Measurements from ENCODE around the gene ANXA3. TPM values are rescaled to one million over a fixed set of nuclear protein-coding genes. Genes with fewer than 3 reads are reported as not detected.

The ANXA3 gene
- total RNA-seq, 1 experiment from 2014 or later: 102 TPM

DNA sequence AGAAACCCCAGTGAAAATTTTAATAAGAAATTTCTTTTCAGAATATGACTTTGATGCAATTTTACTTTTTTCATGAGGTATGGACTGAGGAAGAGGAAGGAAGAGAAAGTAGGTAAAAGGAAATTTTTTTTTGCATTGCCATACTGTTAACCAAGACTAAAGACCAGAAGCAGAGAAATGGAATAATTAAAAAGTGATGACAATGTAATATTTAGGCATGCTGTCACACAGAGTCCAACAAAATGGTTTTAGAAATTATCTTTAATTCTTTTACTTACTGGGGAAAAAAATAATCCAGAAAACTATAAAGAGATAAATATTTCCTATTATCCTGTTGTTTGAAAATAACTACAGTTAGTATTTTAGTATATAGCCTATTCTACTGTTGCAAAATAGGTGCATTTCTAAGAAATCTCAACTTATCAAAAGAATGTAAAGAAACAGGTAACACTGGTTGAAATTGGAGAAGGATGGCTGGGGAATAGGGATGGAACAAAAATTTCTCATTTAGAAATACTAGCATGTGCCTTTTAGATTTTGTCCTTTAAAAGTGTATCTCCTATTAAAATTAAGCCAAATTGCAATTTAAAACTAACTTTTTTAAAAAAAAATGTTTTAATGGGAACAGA lies 92.6 kb downstream of the ANXA3 start:
- no peak for DNase-seq (ENCODE audit: low read depth)

DNA sequence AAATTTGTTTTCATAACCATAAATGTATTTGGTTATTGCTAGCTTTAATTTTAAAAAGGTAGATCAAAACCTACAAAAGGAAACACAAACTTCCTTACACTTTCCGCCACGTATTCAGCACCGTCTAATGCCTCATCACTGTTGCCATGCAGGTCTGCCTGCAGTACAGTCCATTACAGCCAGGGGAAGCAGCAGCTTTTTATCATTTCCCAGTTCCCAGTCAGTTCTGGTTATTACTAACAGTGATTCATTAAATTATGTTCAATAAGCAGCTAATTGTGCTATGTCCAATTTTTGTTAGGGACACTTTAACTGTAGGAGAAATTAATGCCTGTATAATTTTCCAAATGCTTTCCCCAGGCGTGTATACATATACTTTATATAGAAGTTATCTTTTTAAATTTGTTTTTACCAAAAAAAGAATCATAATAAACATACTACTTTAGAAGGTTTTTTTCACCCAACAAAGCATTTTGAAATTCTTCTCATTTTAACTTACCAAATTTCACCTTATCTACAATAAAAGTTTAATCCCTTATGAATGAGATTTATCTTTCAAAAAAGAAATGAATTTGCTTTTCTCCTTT lies 93.3 kb downstream of the ANXA3 start:
- DNase-seq (ENCODE audit: low read depth): peak; percentile 77

DNA sequence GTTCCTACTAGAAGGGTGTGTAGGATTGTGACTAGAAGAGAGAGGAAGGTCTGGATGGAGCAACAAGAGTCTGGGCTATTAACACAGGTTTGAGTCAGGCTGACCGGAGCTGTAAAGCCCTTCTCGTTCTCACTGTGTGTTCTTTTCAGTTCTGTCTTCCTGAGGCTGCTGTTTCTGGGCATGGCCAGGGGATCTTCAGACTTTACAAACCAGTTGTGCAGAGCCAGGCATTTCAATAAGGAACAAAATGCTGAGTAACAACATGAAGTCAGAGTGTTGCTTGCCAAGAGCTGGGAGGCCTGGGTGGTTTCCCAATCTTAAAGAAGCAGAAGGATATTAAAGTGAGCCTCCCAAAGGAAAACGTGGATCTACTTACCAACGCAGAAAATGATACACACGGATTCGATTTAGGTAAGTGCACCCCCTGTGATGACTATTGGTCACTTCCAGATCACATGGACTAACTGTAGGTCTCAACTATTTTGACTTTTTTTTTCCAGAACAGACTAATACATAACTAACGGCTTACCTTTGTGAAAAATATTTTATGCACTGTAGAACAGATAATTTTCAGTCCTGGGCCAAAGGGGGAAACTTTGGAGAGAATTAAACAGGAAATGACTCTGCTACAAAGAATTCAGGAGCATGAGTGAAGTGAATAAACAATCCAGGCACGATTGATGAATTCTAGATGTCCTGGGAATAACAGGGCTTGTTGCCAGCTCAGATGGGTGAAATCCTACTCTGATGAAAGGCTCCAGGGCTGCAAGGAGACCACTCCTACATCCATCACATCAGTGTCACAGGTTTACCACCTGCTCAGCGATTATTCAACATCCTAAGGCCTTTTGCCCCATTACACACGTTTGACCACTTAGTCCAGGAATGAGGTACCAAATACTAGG lies 94.5 kb downstream of the ANXA3 start:
- DNase-seq (ENCODE audit: low read depth): peak; percentile 92

DNA sequence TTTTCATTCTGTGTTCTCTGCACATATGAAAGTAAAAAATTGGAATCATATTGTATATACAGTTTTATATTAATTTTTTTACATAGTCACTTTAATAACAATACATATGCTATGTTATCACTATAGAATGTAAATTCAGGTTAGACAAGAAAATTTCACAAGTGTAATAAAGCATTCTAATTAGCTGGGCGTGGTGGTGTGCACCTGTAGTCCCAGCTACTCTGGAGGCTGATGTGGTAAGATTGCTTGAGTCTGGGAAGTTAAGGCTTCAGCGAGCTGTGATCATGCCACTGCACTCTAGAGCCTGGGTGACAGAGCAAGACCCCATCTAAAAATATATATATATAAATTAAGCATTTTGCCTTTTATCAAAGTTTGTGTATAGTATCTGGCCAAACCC lies 95.7 kb downstream of the ANXA3 start:
- DNase-seq (ENCODE audit: low read depth): no peak

DNA sequence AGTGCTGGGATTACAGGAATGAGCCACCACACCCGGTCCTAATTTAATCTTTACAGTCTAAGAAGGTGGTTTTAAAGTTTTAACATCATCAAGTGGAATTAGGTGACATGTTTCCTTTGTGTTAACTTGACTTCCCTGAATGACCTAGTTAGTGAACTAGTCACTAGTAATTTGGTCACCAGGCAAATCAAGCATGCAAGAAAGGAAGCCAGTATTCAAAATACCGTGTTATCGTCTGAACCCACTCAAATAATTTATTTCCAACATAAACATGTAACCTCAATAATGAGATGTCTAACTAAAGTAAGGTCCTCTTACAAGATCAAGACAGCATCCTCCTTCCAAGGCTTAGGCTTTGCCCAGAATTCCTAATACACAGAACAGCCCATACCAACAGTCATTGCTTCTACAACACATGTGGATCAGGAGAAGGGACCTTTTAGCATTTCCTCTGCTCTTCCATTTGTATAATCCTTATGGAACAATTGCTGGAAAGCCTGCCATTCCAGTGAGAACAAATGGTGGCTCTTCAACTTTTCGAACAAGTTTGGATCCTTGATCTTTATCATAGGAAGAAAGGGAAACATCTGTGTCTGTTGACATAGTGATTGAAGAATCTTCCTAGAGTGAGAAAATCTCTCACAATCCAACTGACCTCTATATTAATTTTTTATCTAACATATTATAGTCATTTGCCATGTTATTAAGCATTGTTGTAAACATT lies 97.2 kb downstream of the ANXA3 start:
- DNase-seq (ENCODE audit: low read depth): no peak

DNA sequence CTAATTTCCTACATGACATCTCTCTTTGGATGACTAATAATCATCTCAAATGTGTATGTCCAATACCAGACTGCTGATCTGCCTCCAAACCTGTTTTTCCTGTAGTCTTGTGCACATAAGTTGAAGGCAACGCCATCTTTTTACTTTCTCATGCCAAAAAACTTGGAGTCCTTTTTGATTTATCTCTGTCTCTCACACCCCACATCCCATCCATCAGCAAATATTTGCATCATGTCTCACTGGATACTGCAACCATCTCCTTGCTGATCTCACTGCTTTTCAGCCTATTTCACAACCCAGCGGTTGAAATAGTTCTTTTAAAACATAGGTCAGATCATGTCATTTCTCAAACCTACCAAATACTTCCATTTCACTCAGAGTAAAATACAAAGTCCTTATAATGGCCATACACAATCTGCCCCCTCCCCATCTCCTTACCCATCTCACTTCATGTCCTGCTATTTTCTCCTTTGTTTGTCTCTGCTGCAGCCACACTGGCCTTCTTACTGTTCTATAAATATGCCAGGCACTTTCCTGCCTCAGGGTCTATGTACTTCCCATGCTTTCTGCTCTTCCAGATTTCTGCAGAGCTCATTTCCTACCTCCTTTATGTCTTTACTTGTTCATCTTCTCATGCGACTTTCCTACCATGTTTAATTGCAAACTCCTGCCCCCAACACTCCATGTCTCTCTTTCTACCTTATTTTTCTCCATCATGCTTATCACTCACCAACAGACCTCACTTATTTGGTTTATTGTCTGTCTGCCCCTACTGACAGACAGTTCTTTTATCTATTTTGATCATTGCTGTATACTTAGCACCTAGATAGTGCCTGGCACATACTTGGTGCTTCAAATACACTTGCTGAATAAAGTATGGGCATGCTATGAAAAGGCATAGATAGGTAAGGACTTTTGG lies 98.8 kb downstream of the ANXA3 start:
- DNase-seq (ENCODE audit: low read depth): peak; percentile 62

DNA sequence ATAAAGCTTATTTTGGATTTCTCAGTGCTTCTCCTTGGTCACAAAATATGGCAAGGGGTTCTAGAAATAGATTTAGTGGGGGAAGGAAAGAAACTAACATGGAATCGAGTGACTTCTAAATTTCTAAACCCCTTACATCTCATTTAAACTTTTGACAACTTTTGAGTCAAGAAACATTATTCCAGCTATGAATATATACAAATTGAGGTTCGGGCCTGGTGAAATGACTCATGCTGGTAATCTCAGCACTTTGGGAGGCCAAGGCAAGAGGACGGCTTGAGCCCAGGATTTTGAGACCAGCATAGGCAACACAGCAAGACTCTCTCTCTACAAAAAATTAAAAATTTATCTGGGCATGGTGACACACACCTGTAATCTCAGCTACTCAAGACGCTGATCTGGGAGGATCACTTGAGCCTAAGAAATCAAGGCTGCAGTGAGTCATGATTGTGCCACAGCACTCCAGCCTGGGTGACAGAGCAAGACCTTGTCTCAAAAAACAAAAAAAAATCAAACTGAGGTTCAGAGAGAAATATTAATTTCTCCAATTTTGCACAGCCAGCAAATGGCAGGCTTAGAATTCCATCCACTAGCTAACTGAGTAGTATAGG lies 99.8 kb downstream of the ANXA3 start:
- no peak for DNase-seq (ENCODE audit: low read depth)

DNA sequence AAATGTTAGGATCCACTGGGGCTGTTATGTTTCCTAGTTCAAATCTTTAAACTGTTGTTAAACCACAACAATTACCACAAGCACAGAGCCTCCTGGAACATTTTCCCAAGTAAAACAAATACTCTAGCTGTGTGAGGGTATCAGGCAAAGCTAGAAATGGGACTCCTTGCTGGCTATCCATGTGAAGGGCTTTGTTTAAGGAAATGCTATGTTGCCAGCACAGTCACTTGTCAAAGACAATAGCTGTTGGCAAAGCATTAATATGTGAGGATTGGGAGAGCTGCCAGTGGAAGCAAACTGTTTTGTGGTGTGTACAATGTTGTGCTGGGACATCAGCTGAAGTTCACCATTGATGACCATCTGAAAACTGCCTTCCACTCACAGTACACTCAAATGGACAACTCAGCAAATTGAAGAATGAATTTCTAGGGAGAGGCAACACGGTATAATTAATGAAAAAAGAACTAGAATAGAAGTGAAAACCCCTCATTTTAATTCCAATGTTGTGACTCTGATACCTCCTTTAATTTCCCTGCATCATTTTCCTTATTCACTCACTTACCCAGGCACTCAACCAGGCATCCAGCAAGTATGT lies 100.8 kb downstream of the ANXA3 start:
- DNase-seq (ENCODE audit: low read depth): no peak

DNA sequence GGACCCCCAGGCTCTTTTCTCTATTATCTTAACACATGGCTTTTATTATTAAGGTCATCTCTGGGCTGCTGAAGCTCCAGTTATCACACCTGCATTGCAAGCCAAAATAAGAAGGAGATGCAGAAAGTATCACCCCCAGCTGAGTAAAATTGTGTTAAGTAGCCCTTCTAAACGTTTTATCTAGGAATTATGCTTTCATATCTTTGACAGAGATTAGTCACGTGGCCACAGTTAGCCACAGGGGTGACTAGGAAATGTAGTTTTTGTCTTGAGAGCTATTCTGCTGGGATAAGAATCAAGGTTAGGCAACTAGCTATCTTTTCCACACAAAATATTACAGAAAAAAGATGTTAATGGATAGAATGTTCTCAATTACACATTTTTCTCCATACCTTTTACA lies 102.1 kb downstream of the ANXA3 start:
- no peak for DNase-seq (ENCODE audit: low read depth)

DNA sequence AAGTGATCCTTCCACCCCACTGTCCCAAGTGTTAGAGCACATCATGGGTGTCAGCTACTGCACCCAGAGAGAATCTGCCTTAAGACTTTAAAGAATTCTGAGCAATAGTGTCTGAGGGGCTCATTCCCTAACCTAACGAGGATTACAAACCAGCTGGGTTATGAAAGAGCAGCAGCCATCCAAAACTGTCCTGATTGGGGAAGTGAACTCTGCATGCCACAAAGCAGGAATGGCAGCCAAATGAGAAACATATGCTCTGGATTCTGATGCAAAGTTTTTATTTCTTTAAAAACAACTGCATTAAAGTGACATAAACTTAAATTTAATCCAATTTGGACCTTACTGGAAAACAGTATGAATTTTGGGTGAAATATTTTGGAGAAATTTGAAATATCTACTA lies 103.2 kb downstream of the ANXA3 start:
- DNase-seq (ENCODE audit: low read depth): no peak

DNA sequence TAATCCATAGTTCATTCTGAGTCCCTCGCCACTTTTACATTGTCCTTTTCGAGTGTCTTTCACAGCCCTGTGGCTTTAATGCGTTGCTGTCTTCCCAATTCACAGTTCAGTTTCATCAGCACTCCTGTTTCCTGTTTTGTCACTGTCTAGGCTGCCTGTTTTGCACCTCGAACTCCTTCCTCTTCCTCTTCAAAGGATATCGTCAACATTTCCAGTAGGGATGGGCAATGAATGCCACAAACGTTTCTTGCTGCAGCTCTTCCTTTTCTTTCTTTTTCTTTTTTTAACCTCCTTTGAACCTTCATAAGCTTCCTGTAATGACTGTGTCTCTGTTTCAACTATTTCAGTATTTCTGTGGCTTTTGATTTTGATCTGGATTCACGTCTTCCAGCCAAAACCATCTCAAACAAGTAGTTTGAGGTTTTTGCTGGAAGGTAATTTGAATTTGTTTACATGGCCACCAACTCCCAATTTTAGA lies 105.4 kb downstream of the ANXA3 start:
- peak; percentile 36 for DNase-seq (ENCODE audit: low read depth)

DNA sequence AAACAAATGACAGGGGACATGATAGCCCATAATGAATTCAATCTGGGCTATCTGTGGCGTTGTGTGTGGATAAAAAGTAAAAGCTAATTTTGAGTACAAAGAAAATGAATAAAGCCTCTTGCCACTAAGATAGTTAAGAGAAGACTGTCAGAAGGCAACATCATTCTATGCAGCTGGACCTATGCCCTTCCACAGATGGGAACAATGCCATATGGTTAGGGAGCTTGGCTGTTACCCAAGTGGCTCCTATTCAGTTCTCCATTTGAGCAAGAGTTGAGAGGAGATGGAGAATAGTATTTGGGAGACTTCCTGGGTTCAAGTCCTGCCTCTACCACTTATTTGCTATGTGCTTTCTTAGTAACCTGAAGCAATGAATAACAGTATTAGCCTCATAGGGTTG lies 107.7 kb downstream of the ANXA3 start:
- DNase-seq (ENCODE audit: low read depth): peak; percentile 13

DNA sequence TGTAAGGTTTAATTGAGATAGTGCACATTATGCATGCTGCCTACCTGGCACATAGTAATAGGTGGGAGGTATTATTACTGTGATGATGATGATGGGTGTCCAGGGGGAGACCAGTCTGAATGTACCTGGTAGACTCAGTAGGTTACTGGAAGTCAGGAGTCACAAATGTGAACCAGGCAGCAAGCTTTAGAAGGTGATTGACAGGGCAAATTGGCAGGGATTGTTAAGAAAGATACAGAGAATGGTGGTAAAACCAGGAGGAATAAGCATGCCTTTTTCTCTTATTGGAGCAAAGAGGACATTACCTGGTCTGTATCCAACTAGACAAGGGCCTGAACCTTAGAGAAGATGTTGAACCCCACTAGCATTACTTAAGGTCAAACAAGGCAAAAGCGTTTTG lies 108.1 kb downstream of the ANXA3 start:
- no peak for DNase-seq (ENCODE audit: low read depth)

Small RNA genes within 50 kb of the gene (small RNA-seq; reads per million reads assigned to genes)
- not detected for gene HIGD1AP13
- not detected for gene RF00019

Other genes with a start within 250 kb of the ANXA3 start
- 25.3 and 35.6 TPM in 2 replicates for gene BMP2K, start 224.6 kb downstream of the ANXA3 start, total RNA-seq (2014; rRNA removed; shearing (Covaris generic))

Measured in HT1080 (cell line).